GM18907 (cell line): Measurements from ENCODE around the gene PSME1.

Experiments
- ATAC-seq: cut with Tn5 transposase; IDR thresholded peaks from one replicate; pipeline ENCODE4 v1.9.1; 2021; ENCODE audit warnings: mild to moderate bottlenecking, moderate library complexity; ENCODE audit not compliant: unreplicated experiment

PSME1 gene

GRCh38 chr14:24186831-24187538 is 51.0 kb downstream of the PSME1 start:
- ATAC-seq = no peak

- ATAC-seq = no peak
Measured at GRCh38 chr14:24187539-24187915, 51.5 kb downstream of the PSME1 start.
